GM18867 (cell line): ENCODE measurements around the gene FILIP1L.
A peak's percentile ranks its signal among the peaks of the same experiment; 100 is the strongest.

ENCODE experiments used
- ATAC-seq: cut with Tn5 transposase; IDR thresholded peaks from one replicate; pipeline ENCODE4 v1.9.1; 2021; ENCODE audit warnings: mild to moderate bottlenecking, moderate library complexity; ENCODE audit not compliant: unreplicated experiment

The FILIP1L gene

DNA sequence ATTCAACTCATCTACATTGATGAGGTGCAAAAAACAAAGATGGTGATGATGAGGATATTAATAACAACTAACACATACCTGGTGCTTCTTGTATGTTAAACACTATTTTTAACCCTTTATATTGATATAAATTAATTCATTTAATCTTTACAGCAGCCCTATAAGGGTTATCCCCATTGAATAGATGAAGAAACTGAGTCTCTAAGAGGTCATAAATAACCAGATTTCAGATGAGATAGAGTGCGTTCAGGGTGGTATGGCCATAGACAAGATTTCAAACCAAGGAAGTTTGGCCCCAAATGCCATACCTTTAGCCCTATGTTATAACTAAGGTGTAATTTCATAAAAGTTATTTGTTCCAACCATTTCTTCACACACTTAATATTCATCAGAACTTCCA, 214.1 kb downstream of the FILIP1L start:
- ATAC-seq: no peak

DNA sequence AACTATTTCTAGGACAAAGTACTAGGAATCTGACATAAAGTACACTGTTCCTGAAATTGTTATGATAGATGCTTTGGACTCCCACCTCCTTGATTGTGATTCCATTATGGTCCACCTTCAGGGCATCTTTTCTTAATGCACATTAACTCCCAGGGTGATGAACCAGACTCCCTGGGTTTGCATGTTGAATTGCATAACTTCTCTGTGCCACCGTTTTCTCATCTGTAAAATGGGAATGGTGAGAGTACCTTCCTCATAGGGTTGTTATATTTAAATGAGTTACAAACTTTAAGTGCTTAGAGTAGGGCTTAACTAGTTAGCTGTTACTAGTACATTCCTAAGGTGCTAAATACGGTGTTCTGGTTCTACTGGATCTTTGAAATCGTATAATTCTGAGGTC, 214.7 kb downstream of the FILIP1L start:
- ATAC-seq: no peak

DNA sequence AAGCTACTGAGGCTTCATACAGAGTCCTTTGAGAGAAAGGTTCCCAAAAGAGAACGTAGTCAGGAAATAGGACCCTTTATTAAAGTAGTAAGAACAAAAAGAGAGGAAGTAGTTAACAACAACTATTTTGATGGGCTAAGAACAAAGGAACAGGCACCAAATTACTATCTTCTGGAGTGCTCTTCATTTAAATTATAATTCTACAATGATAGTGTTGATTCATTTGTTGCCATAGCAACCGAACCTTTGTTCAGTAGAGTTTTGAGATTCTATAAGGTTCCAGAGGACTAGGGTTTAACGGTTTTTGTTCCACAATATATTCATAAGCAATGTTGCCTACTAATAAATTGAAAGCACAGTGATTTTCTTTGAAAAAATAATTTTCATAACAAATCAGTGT, 217.8 kb downstream of the FILIP1L start:
- no peak for ATAC-seq

DNA sequence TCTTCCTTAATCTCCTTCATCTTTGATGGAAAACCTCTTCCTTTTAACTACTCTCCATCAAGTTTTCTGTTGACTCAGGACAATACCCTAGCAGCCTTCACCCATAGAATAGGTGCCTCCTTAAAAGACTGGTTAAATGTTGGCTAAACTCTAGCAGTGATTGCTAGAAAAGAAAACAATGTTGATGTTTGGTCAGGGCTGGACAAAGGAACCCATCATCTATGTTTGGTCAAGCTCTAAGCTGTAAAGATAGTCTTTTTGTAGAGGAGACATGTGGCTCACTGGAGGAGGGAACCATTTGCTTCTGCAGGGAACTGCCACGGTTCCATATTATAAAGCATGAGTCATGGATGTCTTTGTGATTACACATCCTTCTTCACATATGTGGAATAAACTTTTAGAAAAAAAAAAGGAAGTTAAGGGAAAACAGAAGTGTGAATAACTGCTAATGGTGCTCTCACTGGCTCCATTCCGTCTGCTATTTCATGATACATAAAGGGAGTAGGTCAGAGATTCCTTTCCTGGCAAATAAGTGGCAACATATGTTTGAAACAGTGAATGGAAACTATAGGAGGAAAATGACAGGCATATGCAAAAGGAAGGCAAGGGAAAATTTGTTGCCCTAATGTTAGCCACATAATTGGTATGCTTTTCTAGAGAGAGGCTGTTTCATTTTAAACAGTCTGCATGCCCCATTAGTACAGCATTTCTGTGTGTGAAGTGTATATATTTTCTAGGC, 218.4 kb downstream of the FILIP1L start:
- no peak for ATAC-seq

DNA sequence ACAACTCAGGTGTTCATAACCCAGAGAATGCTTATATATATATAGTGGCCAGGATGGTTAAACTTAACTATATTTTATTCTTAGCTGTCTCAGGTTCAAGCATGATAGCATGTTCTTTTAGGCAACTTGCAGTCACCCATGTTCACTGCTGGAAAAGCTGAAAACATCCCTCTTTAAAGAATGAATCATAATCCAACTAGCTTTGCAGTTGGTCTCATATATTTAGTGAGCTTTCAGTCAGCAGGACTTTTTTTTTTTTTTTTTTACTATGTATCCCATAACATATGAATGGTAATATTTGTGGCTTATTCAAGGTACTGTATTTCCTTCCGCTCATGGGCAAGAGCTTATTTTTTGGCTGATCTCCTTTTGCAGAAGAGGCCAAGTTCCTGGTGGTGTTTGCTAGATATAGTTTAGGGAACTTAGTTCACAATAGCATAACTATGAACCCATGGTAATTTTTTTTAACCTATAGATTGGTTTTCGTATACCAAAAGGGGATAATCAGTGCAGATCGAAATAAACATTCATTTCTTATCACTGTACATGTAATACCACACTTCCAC, 219.1 kb downstream of the FILIP1L start:
- no peak for ATAC-seq

DNA sequence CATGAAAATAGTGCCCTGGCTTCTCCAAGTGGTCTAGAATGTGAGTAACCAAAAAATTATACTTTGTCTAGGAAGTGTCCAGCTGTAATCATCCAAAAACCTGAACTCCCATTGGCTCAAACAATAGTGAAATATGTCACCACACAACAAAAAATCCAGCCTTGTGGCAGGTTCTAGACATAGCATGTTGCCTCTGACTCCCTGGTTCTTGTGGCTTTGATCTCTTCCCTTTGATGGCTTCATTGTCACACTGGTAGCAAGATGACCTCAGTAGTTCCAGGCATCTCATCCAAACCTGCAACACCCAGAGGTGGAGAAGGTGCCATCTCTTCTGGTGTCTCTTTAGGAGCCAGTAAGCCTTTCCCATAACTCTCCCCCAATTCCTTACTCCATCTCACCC, 222.0 kb downstream of the FILIP1L start:
- no peak for ATAC-seq

DNA sequence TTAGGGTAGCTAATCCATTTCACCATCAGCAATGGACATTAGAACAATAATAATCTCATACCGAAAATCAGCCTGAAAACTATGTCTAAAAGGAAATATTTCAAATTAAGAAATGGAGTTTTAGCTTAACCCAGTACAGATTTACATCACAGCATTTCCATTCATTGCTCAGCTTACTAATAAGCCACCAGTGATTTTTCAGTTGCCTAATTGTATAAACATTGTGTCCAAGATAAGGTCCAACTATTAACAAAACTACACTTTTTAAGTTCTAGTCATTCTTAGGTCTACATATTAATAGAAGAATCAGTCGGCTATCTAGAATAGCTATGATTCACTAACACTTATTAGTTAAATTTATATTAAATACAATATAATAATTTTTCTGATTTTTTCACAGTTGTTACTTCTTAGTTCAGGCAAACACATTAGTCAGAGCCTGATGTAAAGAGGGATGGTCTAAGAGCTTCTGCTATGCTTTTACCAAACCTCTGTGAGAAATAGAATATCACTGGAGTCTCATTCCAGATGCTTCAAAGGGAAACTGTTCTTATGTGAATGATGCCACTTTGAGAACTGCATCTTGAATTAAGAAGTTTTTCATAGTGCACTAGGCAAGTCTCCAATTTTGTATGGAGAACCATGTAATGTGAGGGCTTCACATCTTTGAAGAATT, 222.6 kb downstream of the FILIP1L start:
- no peak for ATAC-seq

DNA sequence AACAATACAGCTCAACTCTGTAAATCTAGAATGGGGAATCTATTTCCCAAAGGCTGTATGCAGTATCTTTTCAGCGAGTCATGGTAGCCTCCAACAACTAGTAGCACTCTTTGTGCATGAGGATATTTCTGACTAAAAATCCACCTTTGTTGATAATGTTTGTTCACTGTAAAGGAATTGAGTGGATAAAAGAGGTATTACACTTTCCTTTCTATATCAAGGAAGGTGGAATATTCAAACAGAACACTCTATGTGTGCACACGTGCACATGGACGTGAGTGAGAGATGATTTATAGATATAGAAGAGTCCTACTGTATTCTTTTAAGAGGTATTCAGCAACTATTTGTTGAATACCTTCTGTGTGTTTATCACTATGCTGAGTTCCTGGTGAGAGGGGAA, 228.4 kb downstream of the FILIP1L start:
- ATAC-seq: no peak

DNA sequence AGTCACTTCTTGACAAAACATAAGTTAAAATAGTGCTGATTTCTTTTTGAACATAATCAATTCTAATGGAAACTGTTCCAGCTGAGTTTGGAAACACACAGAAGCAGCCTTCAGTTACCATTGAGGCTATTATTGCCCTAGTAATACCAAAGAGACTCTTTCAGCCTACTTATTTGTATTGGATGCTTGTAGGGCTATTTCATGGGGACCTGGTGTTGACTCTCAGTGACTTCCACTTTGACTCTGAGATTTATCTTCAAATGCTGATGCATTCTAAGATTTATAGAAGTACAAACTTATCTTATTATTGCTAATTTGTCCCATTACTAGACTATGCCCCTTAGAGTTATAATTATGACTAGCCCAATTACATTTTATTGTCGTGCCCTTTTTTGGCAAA, 229.2 kb downstream of the FILIP1L start:
- no peak for ATAC-seq

DNA sequence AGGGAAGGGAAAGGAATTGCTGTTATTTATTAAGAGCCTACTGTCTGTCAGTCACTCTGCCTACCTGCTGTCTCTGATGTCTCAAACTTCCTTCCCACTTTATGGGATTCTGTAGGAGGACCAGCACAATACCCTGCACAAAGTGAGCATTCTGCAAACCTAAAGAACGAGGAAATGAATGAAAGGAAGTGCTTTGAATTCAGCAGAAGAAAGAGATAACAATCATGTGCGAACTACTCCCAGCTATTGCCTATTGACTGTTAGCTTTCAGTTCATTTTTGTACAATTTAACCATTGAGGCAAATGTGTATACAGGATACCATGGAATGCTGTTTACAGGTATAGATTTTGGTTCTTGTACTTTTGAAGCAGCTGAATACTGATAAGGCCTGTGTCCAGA, 229.8 kb downstream of the FILIP1L start:
- no peak for ATAC-seq

DNA sequence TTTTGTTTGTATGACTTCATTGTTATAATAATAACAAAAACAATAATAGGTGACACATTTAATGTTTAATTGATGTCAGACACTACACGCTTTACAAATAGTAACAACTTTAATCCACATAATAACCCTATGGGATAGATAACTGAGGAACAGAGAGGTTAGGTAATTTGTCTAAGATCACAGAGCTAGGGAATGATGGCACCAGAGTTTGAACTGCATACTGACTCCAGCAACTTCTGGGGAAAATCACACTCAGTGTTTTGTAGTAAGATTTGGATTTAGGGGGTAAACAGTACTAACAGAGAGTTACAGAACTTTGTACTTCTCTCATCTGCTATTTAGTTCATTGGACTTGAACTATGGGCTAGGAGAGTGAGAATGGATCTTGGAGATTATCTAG, 230.6 kb downstream of the FILIP1L start:
- ATAC-seq: no peak

DNA sequence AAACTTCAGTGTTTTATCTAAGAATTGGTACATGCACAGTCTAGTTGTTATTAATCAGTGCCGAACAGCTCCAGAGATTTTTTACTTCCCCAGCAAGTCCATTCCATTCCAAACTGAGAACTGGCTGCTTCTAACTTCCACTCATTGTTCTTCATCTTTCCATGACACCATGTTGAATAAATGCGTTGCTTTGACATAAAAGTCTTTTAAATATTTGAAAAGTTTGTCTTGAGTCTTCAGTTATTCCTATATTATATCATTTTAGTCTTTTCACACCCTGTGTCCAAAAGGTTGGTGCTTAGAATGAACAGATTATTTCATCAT, 231.2 kb downstream of the FILIP1L start:
- ATAC-seq: no peak

DNA sequence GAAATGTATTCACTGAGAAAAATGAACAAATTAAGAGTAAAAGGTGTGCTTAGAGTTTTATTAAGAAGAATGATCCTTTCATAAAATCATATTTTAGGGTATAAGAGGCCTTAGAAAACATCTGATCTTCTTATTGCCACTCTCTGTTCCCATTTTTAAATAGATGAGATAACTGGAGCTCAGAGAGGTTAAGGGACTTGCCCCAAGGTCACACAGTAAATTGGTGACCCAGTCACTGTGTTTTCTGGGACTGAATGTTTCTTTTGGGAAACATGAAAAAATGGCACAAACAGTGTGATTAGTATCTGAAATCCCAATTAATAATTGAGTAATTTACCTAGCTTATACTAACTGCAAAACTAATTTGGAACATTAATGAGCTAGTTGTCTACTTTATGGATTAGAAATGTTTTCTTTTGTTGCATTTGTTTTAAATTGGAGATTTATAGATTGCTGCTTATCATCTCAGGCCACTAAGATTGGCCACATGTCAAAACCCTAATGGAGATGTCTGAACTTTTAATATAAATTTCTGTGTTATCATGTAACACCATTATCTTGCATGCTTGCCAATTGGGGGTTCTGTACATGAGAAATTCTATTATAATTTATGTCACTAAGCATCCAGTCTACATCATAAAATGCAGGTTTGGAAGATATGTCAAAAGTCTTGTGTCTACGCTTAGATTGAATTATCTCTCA, 231.7 kb downstream of the FILIP1L start:
- ATAC-seq: no peak

DNA sequence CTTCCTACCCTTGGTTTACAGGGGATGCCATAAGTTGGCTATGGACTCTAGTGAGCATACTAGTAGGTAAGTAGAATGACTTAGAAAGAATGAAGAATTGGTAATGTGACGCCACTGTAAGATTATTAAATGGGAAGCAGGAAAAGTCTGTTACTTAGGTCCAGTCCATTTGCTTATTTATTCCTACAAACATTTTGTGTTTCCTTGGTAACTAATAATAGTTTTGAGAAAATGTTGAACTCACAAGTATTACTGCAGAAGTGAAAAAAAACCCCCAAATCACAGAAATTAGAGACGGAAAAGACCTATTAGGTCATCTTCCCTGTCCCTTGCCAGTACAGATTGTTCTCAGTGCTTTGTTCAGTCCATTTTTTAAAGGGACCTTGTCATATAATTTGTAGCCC, 233.2 kb downstream of the FILIP1L start:
- ATAC-seq: no peak

DNA sequence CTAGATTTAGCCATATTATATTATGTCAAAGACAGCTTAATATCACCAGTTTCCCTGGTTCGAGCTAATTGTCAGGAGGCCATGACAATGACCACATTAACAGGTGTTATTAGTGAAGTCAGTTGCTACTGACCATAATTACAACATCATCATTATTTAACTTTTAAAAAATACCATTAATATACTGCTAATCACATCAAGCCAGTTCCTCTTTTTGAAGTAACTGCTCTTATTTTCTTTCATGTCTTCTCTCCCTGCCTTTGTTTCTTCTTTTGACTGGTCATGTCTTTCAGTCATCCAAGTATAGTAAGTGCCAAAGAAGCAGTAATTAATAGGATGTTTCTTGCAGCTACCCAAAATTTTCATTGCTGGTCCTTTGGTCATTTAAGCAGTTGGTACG, 235.0 kb downstream of the FILIP1L start:
- ATAC-seq: no peak

DNA sequence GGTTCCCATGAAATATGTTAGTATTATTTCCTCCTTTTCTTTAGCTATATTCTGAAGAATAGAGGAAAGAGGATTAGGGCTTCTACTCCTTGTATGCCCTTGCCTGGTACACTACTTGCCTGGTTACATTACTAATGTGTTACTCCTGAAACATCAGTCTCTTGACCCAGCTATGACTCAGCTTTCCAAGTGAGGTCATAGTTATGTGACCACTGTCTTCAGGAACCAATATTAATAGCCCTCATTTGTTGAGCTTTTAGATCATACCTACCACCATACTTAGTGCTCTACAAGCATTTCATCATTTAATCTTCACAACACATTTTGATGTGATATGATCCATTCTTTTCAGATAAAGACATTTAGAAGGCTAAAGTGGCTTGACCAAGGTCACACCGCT, 236.3 kb downstream of the FILIP1L start:
- ATAC-seq: peak; percentile 51

DNA sequence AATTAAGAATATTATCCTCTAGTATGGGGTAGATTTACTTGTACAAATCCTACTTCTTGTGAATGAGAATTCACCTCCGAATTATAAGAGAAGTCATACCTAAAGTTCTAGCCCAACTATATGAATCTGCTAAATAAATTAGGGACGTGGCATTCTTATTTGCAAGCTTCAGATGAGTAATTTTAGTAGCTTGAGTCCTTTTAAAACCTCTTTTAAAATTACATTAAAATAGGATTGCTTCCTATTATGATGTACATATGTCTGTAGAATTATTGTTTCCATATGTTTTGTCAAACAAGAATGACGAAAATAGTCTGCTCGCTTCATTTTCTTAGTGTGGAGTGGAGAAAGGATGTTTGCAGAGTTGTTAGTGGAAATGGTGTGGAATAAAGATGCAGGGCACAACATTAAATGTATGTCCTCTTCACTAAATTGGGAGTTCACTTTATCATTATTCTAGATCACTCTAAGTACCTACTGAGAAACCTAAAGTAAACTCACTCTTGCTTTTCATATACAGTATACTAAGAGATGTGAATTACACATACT, 237.2 kb downstream of the FILIP1L start:
- ATAC-seq: no peak

DNA sequence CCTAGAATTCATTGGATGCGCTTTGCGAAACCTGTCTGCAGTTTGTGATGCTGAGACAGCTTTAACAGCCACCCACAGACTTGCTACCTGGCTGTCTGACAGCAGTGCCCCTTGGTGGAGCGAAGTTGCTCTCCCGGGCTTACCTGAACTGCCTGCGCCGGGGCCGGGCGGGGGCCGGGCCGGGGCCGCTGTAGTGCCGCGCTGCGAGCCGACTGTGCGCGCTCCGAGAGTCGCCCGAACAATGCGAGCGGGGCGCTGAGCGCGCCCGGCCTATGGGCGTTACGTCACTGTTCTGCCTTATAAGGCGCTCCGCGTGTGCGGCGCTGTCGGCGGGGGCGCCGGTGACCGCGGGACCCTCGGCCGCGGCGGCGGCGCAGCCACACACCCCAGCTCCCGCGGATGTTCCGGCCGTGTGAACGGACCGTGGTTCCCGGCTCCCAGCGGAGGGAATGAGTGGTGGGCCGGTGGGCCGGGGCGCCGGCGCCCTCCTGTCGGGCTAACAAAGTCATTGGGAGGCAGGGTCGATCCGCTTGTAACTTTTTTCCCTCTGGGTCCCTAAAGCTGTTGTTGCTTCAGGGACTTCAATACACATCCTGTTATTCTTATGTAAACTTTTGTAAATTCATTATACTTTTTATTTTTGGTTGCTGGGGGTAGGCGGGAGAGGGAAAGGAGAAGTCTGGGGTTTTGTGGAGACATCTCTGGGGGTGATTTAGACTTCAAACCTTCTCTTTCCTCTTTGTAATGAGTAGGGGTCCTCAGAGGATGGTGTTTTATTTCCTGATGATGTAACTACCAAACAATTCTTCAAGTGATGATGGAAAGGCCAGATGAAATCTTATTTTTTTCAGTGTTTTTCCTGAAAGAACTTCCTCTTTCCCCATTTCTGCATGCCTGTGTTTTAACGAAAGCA, 238.1 kb downstream of the FILIP1L start:
- ATAC-seq: peak; percentile 85

DNA sequence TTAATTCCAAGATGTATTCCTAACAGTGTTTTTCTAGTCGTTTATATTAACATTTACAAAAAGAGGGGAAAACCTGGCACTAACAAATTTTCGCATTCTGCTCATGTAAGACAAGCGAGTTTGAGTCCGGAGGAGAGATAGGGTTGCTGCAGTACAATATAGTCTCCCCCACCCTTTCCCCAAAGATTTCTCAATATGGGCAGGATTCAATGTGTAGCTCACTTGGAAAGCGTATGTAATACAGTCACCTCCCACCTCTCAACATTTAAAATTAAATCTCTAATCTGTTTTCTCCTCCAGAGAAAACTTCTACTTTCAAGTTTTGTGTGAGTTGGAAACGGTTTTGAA, 238.7 kb downstream of the FILIP1L start:
- ATAC-seq: no peak

DNA sequence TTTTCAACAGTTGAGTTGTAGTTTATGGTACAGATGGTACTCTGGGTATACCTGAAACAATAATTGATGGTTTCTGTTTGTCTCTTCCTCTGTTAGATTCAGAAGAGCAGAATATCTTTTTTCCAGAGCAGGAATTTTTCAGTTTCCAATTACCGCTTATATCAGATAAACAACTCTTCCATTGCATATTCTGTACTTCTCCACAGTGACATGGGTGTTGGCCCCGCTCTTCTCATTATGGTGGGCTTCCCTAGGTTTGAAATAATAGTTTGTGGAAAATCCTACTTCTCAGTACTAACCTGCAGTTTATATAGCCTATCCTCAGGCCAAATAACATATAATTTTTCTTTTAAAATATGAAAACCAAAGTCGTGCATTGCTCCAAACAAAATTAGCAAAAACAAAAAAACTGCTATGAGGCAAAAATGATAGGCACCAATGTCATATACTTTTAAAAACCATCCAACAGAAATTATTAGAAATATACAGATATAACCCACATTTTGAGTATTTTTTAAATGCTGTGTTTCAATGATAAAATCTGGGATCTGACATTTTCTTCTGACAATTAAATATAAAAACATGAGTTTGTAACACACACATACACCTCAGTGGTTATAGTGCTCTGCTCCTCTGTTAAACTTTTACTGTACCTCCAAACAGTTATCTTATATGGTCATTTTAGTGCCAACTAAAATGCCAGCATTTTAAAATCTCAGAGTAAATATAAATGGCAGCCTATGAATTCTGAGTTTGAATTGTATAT, 239.9 kb downstream of the FILIP1L start:
- ATAC-seq: no peak
